Neural progenitor cell (in vitro differentiated cells): ENCODE results near the gene MSN. TPM values are rescaled to one million over a fixed set of nuclear protein-coding genes. Genes with fewer than 3 reads are reported as not detected.

ENCODE experiments used
- DNase-seq: peaks from one replicate; pipeline ENCODE4 v3.0.0-alpha.2; 2016; ENCODE audit warnings: low spot score
- H2AFZ ChIP-seq: fragments of 200-600 bp; sonication (generic); replicated peaks from 2 replicates; pipeline ENCODE4 v1.6.1; 2016; ENCODE audit warnings: antibody characterized with exemption
- H3F3A ChIP-seq: fragments of 200-600 bp; sonication (generic); 2 replicates; pipeline ENCODE4 v1.6.1; 2016; ENCODE audit warnings: antibody characterized with exemption, low read depth
- H3K27ac ChIP-seq: fragments of 200-600 bp; sonication (generic); 2 replicates; pipeline ENCODE4 v1.5.1; 2016; ENCODE audit warnings: mild to moderate bottlenecking
- H3K27me3 ChIP-seq: fragments of 200-600 bp; sonication (generic); 2 replicates; pipeline ENCODE4 v1.6.1; 2016; ENCODE audit warnings: mild to moderate bottlenecking, moderate library complexity
- H3K36me3 ChIP-seq: fragments of 200-600 bp; sonication (generic); 2 replicates; pipeline ENCODE4 v1.5.1; 2016
- H3K4me1 ChIP-seq: fragments of 200-600 bp; sonication (generic); 2 replicates; pipeline ENCODE4 v1.6.1; 2016; ENCODE audit warnings: mixed run types
- H3K4me2 ChIP-seq: fragments of 200-600 bp; sonication (generic); 2 replicates; pipeline ENCODE4 v1.6.1; 2016
- H3K4me3 ChIP-seq: fragments of 200-600 bp; sonication (generic); 2 replicates; pipeline ENCODE4 v1.5.1; 2016
- H3K79me2 ChIP-seq: fragments of 200-600 bp; sonication (generic); 2 replicates; pipeline ENCODE4 v1.6.1; 2016; ENCODE audit warnings: low read depth
- H3K9ac ChIP-seq: fragments of 200-600 bp; sonication (generic); 2 replicates; pipeline ENCODE4 v1.6.1; 2016
- H3K9me3 ChIP-seq: fragments of 200-600 bp; sonication (generic); 2 replicates; pipeline ENCODE4 v1.5.1; 2016; ENCODE audit warnings: low read depth
- H4K20me1 ChIP-seq: fragments of 200-600 bp; sonication (generic); 2 replicates; pipeline ENCODE4 v1.6.1; 2016; ENCODE audit warnings: low read depth
- H3K27ac Mint-ChIP-seq: 3 replicates; pipeline ENCODE4 v1.8.0; 2021; ENCODE audit warnings: mixed read lengths
- H3K27me3 Mint-ChIP-seq: 2 replicates; pipeline ENCODE4 v1.8.0; 2022; ENCODE audit warnings: low read depth, mild to moderate bottlenecking, inconsistent platforms, moderate library complexity, mixed read lengths; ENCODE audit not compliant: insufficient read depth
- H3K36me3 Mint-ChIP-seq: 3 replicates; pipeline ENCODE4 v1.8.0; 2021; ENCODE audit warnings: mixed read lengths
- H3K4me1 Mint-ChIP-seq: 3 replicates; pipeline ENCODE4 v1.8.0; 2021; ENCODE audit warnings: mixed read lengths
- H3K4me3 Mint-ChIP-seq: 3 replicates; pipeline ENCODE4 v1.8.0; 2021; ENCODE audit warnings: mild to moderate bottlenecking, moderate library complexity, mixed read lengths
- H3K9me3 Mint-ChIP-seq: 3 replicates; pipeline ENCODE4 v1.8.0; 2020; ENCODE audit warnings: mixed read lengths
- CTCF ChIP-seq: fragments of 200-600 bp; sonication (generic); IDR thresholded peaks from 2 replicates; pipeline ENCODE4 v1.5.1; 2017; ENCODE audit warnings: antibody characterized with exemption, mild to moderate bottlenecking
- EZH2 ChIP-seq: fragments of 200-600 bp; sonication (generic); IDR thresholded peaks from 2 replicates; pipeline ENCODE4 v1.6.1; 2017; ENCODE audit warnings: antibody characterized with exemption, mild to moderate bottlenecking, moderate library complexity
- EZH2phosphoT487 ChIP-seq: fragments of 200-600 bp; sonication (generic); IDR thresholded peaks from 2 replicates; pipeline ENCODE4 v1.6.1; 2017; ENCODE audit warnings: antibody characterized with exemption
- total RNA-seq: library from RNA; depleted of rRNA; stranded (reverse); fragments of >200 nt; gene quantifications from 2 replicates; pipeline ENCODE4 v1.2.3, GENCODE V29; 2015; ENCODE audit warnings: low replicate concordance

Gene MSN
- total RNA-seq, 1 donor from 2014 or later, result 97.4 TPM

- H3K27ac ChIP-seq, result no peak overlapping the region
- no peaks in the 10 kb centered on the region for H3K9me3 ChIP-seq
- Mint-ChIP-seq H3K9me3 (peaks cover 3% of the 10 kb centered on the region), H3K36me3 (peaks cover 5% of the 10 kb centered on the region), H3K27me3 (peaks cover 2% of the 10 kb centered on the region), H3K27ac (no peak overlapping the region), H3K4me3 (no peak overlapping the region), H3K4me1 (peaks cover 7% of the 10 kb centered on the region)
- H3K4me1 ChIP-seq, result no peaks in the 10 kb centered on the region
- DNase-seq, result no peak
- no peaks in the 10 kb centered on the region for H3F3A ChIP-seq
- TF ChIP-seq EZH2phosphoT487, result no peak
- no peak for TF ChIP-seq EZH2
- TF ChIP-seq CTCF, result no peak
- no peaks in the 10 kb centered on the region for H3K27me3 ChIP-seq
- no peak overlapping the region for H3K9ac ChIP-seq
- peaks cover 18% of the 10 kb centered on the region for H3K79me2 ChIP-seq
- no peaks in the 10 kb centered on the region for H4K20me1 ChIP-seq
- no peak overlapping the region for H2AFZ ChIP-seq
- no peaks in the 10 kb centered on the region for H3K36me3 ChIP-seq
- H3K4me3 ChIP-seq, result no peak overlapping the region
- no peak overlapping the region for H3K4me2 ChIP-seq
These were observed 39.7 kb downstream of the MSN start for GRCh38 chrX:65707151-65707550.

GRCh38 chrX:65712005-65712806 is 44.8 kb downstream of the MSN start:
- H3K9me3 Mint-ChIP-seq, result peaks cover 6% of the 10 kb centered on the region
- Histone ChIP-seq H3K27me3 (no peaks in the 10 kb centered on the region), H3K4me3 (no peak overlapping the region), H2AFZ (no peak overlapping the region), H4K20me1 (no peaks in the 10 kb centered on the region), H3K36me3 (no peaks in the 10 kb centered on the region), H3K4me2 (no peak overlapping the region), H3K9ac (no peak overlapping the region), H3K79me2 (peaks cover 37% of the 10 kb centered on the region), H3F3A (no peaks in the 10 kb centered on the region), H3K9me3 (no peaks in the 10 kb centered on the region), H3K4me1 (no peaks in the 10 kb centered on the region), H3K27ac (no peak overlapping the region)
- H3K4me3 Mint-ChIP-seq, result no peak overlapping the region
- no peak for DNase-seq
- peak overlapping the region; percentile 69 for H3K27ac Mint-ChIP-seq
- TF ChIP-seq EZH2 (no peak), EZH2phosphoT487 (no peak), CTCF (no peak)
- H3K36me3 Mint-ChIP-seq, result peaks cover 4% of the 10 kb centered on the region
- peaks cover 2% of the 10 kb centered on the region for H3K4me1 Mint-ChIP-seq
- no peaks in the 10 kb centered on the region for H3K27me3 Mint-ChIP-seq

GRCh38 chrX:65718538-65718937 is 51.1 kb downstream of the MSN start:
- H3K27ac ChIP-seq, result no peak overlapping the region
- no peaks in the 10 kb centered on the region for H3K36me3 ChIP-seq
- peaks cover 20% of the 10 kb centered on the region for H3K79me2 ChIP-seq
- H3K4me1 Mint-ChIP-seq, result no peaks in the 10 kb centered on the region
- H3K9ac ChIP-seq, result no peak overlapping the region
- H3K9me3 ChIP-seq, result no peaks in the 10 kb centered on the region
- H3K4me1 ChIP-seq, result no peaks in the 10 kb centered on the region
- no peak for DNase-seq
- H3F3A ChIP-seq, result no peaks in the 10 kb centered on the region
- no peak overlapping the region for H3K4me2 ChIP-seq
- no peak overlapping the region for H3K4me3 ChIP-seq
- no peak overlapping the region for H3K27ac Mint-ChIP-seq
- H2AFZ ChIP-seq, result no peak overlapping the region
- H3K27me3 Mint-ChIP-seq, result no peaks in the 10 kb centered on the region
- H3K27me3 ChIP-seq, result no peaks in the 10 kb centered on the region
- H4K20me1 ChIP-seq, result no peaks in the 10 kb centered on the region
- no peak overlapping the region for H3K4me3 Mint-ChIP-seq
- peaks cover 6% of the 10 kb centered on the region for H3K36me3 Mint-ChIP-seq
- no peak for TF ChIP-seq EZH2
- no peak for TF ChIP-seq CTCF
- no peak for TF ChIP-seq EZH2phosphoT487
- H3K9me3 Mint-ChIP-seq, result peaks cover 3% of the 10 kb centered on the region
